ENCODE measurements around the gene FOXJ3. TPM values are rescaled to one million over a fixed set of nuclear protein-coding genes. Genes with fewer than 3 reads are reported as not detected.

Gene FOXJ3
- total and polyA plus RNA-seq, 2 of the 13 experiments (the other 11 are each of a cell fraction or from before 2014, with no cell fraction given): 16.6 to 48.5 TPM

DNA sequence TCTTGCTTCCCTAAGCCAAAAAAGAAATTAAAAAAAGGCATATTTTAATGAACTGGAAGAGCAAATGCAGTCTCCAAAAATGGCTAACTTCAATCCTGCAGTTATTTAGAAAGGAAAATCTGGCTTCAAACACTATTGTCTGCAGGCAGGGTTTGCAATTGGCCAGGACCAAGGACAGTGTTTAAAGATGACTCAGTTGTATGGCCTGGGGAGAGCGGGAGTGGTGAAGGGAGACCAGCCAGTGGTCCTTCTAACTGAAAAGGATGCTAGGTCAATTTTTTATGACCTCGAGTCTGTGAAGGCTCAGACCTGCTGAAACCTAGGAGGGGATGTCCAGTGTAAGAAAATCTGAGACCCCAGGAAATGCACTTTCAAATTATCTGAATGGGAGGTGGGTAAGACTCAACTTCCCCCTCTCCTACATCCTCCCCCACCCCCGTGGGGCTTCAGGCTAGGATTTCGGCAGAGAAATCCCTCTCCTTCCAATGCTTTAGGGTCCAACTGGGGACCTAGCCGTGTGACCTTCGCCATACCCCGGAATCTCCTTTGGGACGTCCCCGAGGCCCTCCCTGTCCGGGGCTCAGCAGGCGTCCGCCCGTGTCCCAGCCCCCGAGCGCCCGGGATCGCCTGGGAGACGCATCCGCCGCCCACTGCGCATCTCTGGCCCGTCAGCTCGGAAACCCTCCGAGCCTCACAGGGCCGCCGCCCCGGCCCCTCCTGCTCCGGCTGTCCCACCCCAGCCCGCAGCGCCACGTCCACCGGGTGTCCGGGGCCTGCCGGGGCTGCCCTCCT lies 45.0 kb upstream of the FOXJ3 start (continued):
- TF ChIP-seq REST (IDR thresholded peaks at IDR 0.05; ENCODE audit: borderline replicate concordance in 1 of 2, low read depth in 1 of 2, low read length in 2 of 2): peak; percentile 48 to 93
- TF ChIP-seq SAP130 (CRISPR knock-in tag; IDR thresholded peaks at IDR 0.05; ENCODE audit: low read depth): peak; percentile 66
- 0 out of 2 replicates have a peak, but pooled peaks have one; percentile 26 for TF ChIP-seq HDAC1 (CRISPR knock-in tag; IDR thresholded peaks at IDR 0.05)

- 35% methylated on average over 2 of the region's 2 CpGs for WGBS (ENCODE audit: low lambda C conversion rate)
- Histone ChIP-seq H3K36me3 (replicated peaks in 1 of 2; ENCODE audit: control insufficient read depth in 1 of 2, insufficient read depth in 2 of 2, low read length in 2 of 2) (no peaks in the 10 kb centered on the region), H3K4me2 (ENCODE audit: low read depth, low read length) (no peak overlapping the region), H3K79me2 (ENCODE audit: insufficient read depth, low read length) (no peaks in the 10 kb centered on the region), H3K27me3 (ENCODE audit: control insufficient read depth in 1 of 2, insufficient read depth in 2 of 2, low read length in 2 of 2) (peaks cover 0 to 3% of the 10 kb centered on the region in 2 experiments; a peak in 1 of 5 replicates), H3K9ac (ENCODE audit: insufficient read depth, low read depth, low read length) (no peak overlapping the region), H2AFZ (ENCODE audit: low read length) (no peak overlapping the region), H3K4me1 (ENCODE audit: insufficient read depth, low read length) (0 out of 2 replicates have a peak, but pooled peaks cover 6% of the 10 kb centered on the region), H3K4me3 (replicated peaks in 1 of 3; ENCODE audit: insufficient read depth in 1 of 3, low read depth in 2 of 3, low read length in 3 of 3) (no peak overlapping the region), H3K27ac (ENCODE audit: extremely low read length, insufficient read depth, low read length) (no peak overlapping the region), H4K20me1 (ENCODE audit: insufficient read depth, low read length) (no peaks in the 10 kb centered on the region), H3K9me3 (ENCODE audit: low read length) (no peaks in the 10 kb centered on the region)
- BruUV-seq (replicated peaks): no TSS peak
- ATAC-seq (no peak), FAIRE-seq (no peak), DNase-seq (ENCODE audit: low spot score) (no peak)
- ChIA-PET CTCF (ENCODE audit: low intra/inter-chr PET ratio, low total read pairs) (no interaction called here), POLR2A (no interaction called here)
- in situ Hi-C loops (cut with HindIII; ENCODE audit: extremely low pct_ligation_motif_present, low pct_unique_long_range_greater_than_20kb) (no loop called here), intact Hi-C loops (cut with micrococcal nuclease; ENCODE audit: unreplicated experiment) (no loop called here)
- TF ChIP-seq MTA1 (CRISPR knock-in tag; IDR thresholded peaks at IDR 0.05; ENCODE audit: borderline replicate concordance) (no peak), ZNF530 (CRISPR knock-in tag; IDR thresholded peaks at IDR 0.05; ENCODE audit: low read depth) (no peak), ZBTB7B (CRISPR knock-in tag; IDR thresholded peaks at IDR 0.05) (no peak), MTA3 (CRISPR knock-in tag; IDR thresholded peaks at IDR 0.05) (no peak), ZNF720 (CRISPR knock-in tag; IDR thresholded peaks at IDR 0.05) (no peak), ZNF230 (CRISPR knock-in tag; IDR thresholded peaks at IDR 0.05) (no peak), BCL3 (CRISPR knock-in tag; IDR thresholded peaks at IDR 0.05) (no peak), ZNF709 (CRISPR knock-in tag; IDR thresholded peaks at IDR 0.05) (no peak), MED8 (CRISPR knock-in tag; IDR thresholded peaks at IDR 0.05; ENCODE audit: insufficient replicate concordance) (no peak), ZNF513 (CRISPR knock-in tag; conservative IDR thresholded peaks at IDR 0.05) (no peak), SRSF1 (optimal IDR thresholded peaks at IDR 0.05; ENCODE audit: low read depth, low read length) (no peak), NCOA1 (CRISPR knock-in tag; IDR thresholded peaks at IDR 0.05) (no peak)
- TF ChIP-seq, protein P1, sequence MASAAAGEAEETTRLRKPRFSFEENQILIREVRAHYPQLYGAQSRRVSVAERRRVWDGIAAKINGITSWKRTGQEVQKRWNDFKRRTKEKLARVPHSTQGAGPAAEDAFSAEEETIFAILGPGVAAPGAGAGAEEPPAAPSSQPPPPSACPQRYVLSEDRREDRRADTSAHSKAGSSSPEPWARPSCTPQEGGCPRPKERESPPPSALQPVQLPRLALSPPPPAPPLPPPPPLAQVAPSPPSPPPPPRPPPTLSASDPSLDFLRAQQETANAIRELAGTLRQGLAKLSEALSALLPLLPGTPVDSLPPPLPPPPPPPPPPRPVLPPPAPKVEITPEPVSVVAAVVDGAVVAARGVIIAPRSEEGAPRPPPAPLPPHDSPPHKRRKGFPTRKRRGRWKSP (CRISPR knock-in tag; IDR thresholded peaks at IDR 0.05): no peak
Observed at GRCh38 chr1:42372796-42373195, 37.8 kb upstream of the FOXJ3 start.
